Measurements from ENCODE around the gene EXTL1. TPM values are rescaled to one million over a fixed set of nuclear protein-coding genes. Genes with fewer than 3 reads are reported as not detected.

The EXTL1 gene
- polyA plus RNA-seq, 4 donors: 0.41 to 0.51 TPM; not detected in 2

DNA sequence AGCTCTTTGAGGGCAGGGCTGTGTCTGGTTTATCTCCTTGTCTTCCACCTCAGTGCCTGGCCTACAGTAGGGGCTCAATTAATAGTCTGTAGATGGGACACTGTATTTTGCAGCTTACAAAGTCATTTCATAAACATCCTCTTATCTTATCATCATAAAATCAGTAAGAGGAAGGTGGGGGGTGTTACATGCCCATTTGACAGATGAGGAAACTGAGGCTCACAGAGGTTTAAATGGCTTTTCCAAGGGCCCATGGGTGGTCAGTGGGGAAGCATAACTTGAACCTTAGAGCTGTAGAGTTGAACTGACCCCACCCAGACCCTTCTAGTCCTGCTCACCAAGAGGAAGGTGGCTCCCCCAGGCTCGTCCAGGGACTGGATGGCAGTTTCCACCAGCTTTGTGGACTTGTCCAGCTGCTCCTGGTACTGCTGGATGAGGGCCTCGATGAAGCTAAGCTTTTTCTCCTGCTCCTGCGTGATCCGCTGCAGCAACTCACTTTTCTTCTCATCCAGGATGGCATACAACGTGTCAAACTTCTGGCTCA lies 36.5 kb downstream of the EXTL1 start:
- DNase-seq (no peak), FAIRE-seq (no peak)
- peaks cover 0 to 15% (median 0%) of the 10 kb centered on the region in 3 donors for H3K4me1 ChIP-seq (ENCODE audit: control insufficient read depth in 3 of 3, insufficient read depth in 2 of 3, low read depth in 1 of 3, low read length in 2 of 3)
- H3K9me3 ChIP-seq (ENCODE audit: control insufficient read depth in 2 of 2, insufficient read depth in 1 of 2, low read depth in 1 of 2, low read length in 1 of 2): no peaks in the 10 kb centered on the region
- no peaks in the 10 kb centered on the region for H3K36me3 ChIP-seq (ENCODE audit: control insufficient read depth in 3 of 3, insufficient read depth in 2 of 3, low read depth in 1 of 3, low read length in 3 of 3)
- no peak overlapping the region for H3K4me3 ChIP-seq (ENCODE audit: low read depth in 1 of 3, low read length in 3 of 3)
- no peaks in the 10 kb centered on the region for H3K27me3 ChIP-seq (ENCODE audit: control insufficient read depth in 3 of 3, insufficient read depth in 3 of 3, low read length in 3 of 3)
- 82 to 83% (median 82%) methylated on average over 5 of the region's 5 CpGs for WGBS, 3 donors
- H3K27ac ChIP-seq (ENCODE audit: low read depth in 1 of 3, low read length in 2 of 3): no peak overlapping the region

DNA sequence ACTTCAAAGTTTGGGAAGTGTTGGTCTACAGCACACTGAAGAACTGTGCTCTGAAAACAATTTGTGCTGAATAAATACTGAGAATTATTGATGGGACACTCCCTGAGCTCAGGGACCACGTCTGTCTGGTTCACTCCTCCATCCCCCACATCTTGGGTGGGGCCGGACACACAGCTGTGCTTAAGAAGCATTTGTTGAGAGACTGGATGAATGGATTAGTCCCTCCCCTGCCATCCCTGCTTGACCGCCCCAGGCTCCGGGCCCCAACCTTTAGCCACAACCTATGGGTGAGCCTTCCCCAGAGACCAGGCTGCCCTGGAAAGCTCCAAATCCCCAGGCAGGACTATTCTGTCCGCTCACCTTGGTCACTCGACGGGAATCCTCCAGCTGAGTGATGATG lies 38.3 kb downstream of the EXTL1 start:
- Histone ChIP-seq H3K9me3 (ENCODE audit: control insufficient read depth in 2 of 2, insufficient read depth in 1 of 2, low read depth in 1 of 2, low read length in 1 of 2) (no peaks in the 10 kb centered on the region), H3K27ac (ENCODE audit: low read depth in 1 of 3, low read length in 2 of 3) (no peak overlapping the region), H3K4me3 (ENCODE audit: low read depth in 1 of 3, low read length in 3 of 3) (no peak overlapping the region), H3K36me3 (ENCODE audit: control insufficient read depth in 3 of 3, insufficient read depth in 2 of 3, low read depth in 1 of 3, low read length in 3 of 3) (no peaks in the 10 kb centered on the region), H3K27me3 (ENCODE audit: control insufficient read depth in 3 of 3, insufficient read depth in 3 of 3, low read length in 3 of 3) (no peaks in the 10 kb centered on the region), H3K4me1 (ENCODE audit: control insufficient read depth in 3 of 3, insufficient read depth in 2 of 3, low read depth in 1 of 3, low read length in 2 of 3) (peaks cover 0 to 7% (median 0%) of the 10 kb centered on the region in 3 donors)
- no peak for DNase-seq
- 70 to 75% (median 73%) methylated on average over 7 of the region's 7 CpGs for WGBS, 3 donors
- FAIRE-seq: no peak

DNA sequence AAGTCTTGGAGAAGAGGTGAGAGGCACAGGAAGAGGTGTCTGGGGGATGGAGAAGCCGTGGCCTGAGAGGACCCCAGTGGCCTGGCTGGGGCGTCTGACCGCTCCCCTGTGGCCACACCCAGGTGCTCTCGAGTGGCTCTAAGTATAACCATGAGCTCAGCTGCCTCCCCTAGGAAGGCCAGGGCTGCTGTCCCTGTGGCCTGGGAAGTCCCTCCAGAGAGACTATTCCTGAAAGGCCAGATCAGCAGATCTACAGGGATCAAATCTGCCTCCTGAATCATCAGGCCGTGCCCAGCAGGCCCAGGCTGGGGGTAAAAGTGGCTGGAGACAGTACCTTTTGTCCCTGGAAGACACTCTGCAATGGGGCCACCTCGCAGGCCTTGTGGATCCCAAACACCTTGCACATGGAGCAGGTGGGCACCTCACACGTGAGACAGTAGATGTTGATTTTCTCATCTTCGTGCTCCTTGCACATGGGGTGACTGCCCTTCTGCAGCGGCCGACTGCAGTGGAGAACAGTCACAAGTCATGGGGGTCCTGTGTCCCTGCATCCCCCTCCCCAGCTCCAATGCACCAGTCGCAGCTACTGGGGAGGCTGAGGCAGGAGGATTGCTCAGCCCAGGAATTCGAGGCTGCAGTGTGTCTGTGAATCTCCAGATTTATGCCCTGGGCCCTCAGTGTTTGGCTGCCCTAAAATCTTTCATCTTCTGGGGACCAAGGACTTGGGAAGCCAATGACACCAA lies 39.4 kb downstream of the EXTL1 start:
- no peak overlapping the region for H3K27ac ChIP-seq (ENCODE audit: low read depth in 1 of 3, low read length in 2 of 3)
- no peaks in the 10 kb centered on the region for H3K9me3 ChIP-seq (ENCODE audit: control insufficient read depth in 2 of 2, insufficient read depth in 1 of 2, low read depth in 1 of 2, low read length in 1 of 2)
- DNase-seq: no peak
- no peaks in the 10 kb centered on the region for H3K27me3 ChIP-seq (ENCODE audit: control insufficient read depth in 3 of 3, insufficient read depth in 3 of 3, low read length in 3 of 3)
- no peak overlapping the region for H3K4me3 ChIP-seq (ENCODE audit: low read depth in 1 of 3, low read length in 3 of 3)
- FAIRE-seq: no peak
- peaks cover 0 to 4% (median 0%) of the 10 kb centered on the region in 3 donors for H3K4me1 ChIP-seq (ENCODE audit: control insufficient read depth in 3 of 3, insufficient read depth in 2 of 3, low read depth in 1 of 3, low read length in 2 of 3)
- WGBS, 3 donors: 75 to 78% (median 77%) methylated on average over 9 to 12 of the region's 12 CpGs
- no peaks in the 10 kb centered on the region for H3K36me3 ChIP-seq (ENCODE audit: control insufficient read depth in 3 of 3, insufficient read depth in 2 of 3, low read depth in 1 of 3, low read length in 3 of 3)

DNA sequence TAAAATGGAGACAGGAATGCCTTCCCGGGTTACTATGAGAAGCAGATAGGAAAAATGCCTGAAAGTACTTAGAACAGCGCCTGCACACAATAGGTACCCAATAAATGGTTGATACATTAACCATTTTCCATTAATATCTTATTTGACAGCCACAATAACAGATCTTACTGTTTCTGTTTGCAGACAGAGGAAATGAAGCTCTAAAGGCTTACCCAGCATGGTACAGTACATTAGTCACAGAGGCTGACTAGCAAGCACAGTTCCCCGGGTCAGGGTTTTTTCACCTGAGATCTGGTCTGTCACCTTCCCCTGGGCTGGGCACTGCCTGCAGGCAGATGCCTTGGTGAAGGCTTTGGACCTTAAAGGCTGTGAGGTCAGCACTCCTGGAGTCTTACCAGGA lies 43.0 kb downstream of the EXTL1 start:
- FAIRE-seq: no peak
- Histone ChIP-seq H3K27ac (ENCODE audit: low read depth in 1 of 3, low read length in 2 of 3) (no peak overlapping the region), H3K9me3 (ENCODE audit: control insufficient read depth in 2 of 2, insufficient read depth in 1 of 2, low read depth in 1 of 2, low read length in 1 of 2) (no peaks in the 10 kb centered on the region), H3K27me3 (ENCODE audit: control insufficient read depth in 3 of 3, insufficient read depth in 3 of 3, low read length in 3 of 3) (no peaks in the 10 kb centered on the region), H3K36me3 (ENCODE audit: control insufficient read depth in 3 of 3, insufficient read depth in 2 of 3, low read depth in 1 of 3, low read length in 3 of 3) (no peaks in the 10 kb centered on the region), H3K4me3 (ENCODE audit: low read depth in 1 of 3, low read length in 3 of 3) (no peak overlapping the region), H3K4me1 (ENCODE audit: control insufficient read depth in 3 of 3, insufficient read depth in 2 of 3, low read depth in 1 of 3, low read length in 2 of 3) (peaks cover 0 to 14% (median 0%) of the 10 kb centered on the region in 3 donors)
- 33 to 55% (median 46%) methylated on average over 3 of the region's 3 CpGs for WGBS, 3 donors
- no peak for DNase-seq

DNA sequence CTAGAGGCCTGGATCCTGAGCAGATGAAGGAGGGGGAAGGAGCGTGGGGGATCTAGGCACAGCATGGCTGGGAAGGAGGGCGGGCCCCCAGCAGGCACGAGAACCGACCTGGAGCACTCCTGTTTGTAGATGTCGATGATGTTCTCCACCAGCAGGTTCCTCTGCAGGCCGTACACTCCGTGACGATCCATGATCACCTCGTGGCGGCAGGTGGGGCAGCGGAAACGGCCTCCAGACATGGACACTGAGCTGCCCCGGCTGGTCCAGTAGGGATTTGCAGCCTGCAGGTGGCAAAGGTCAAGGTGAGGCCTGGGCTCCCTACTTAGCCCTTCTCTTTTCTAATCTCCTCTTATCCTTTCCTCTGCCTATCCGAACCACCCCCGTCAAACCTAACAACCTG lies 44.6 kb downstream of the EXTL1 start:
- no peaks in the 10 kb centered on the region for H3K27me3 ChIP-seq (ENCODE audit: control insufficient read depth in 3 of 3, insufficient read depth in 3 of 3, low read length in 3 of 3)
- H3K27ac ChIP-seq (ENCODE audit: low read depth in 1 of 3, low read length in 2 of 3): no peak overlapping the region
- DNase-seq (no peak), FAIRE-seq (no peak)
- no peak overlapping the region for H3K4me3 ChIP-seq (ENCODE audit: low read depth in 1 of 3, low read length in 3 of 3)
- WGBS, 3 donors: 75 to 81% (median 78%) methylated on average over 13 to 15 of the region's 15 CpGs
- no peaks in the 10 kb centered on the region for H3K36me3 ChIP-seq (ENCODE audit: control insufficient read depth in 3 of 3, insufficient read depth in 2 of 3, low read depth in 1 of 3, low read length in 3 of 3)
- H3K9me3 ChIP-seq (ENCODE audit: control insufficient read depth in 2 of 2, insufficient read depth in 1 of 2, low read depth in 1 of 2, low read length in 1 of 2): no peaks in the 10 kb centered on the region
- H3K4me1 ChIP-seq (ENCODE audit: control insufficient read depth in 3 of 3, insufficient read depth in 2 of 3, low read depth in 1 of 3, low read length in 2 of 3): peaks cover 0 to 14% (median 0%) of the 10 kb centered on the region in 3 donors

DNA sequence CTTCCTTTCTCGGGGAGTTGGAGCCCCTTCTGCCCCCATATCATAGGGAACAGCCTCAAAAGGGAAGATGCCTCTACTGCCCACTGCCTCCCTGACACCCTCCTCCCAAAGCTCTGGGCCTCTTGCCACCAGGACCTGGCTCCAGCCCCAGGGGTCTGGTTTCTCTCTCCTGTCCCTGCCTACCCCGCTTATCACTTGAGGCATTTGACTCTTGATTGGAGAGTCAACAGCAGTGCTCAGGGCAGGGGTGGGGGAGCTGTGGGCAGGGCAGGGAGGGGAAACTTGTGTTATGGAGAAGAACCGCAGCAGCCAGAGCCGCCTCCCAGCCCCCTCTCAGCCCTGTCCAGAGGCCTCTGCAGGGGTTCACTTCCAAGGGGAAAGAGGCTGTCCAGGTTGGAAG lies 45.3 kb downstream of the EXTL1 start:
- no peak overlapping the region for H3K4me3 ChIP-seq (ENCODE audit: low read depth in 1 of 3, low read length in 3 of 3)
- 57 to 81% (median 58%) methylated on average over 4 of the region's 4 CpGs for WGBS, 3 donors
- H3K36me3 ChIP-seq (ENCODE audit: control insufficient read depth in 3 of 3, insufficient read depth in 2 of 3, low read depth in 1 of 3, low read length in 3 of 3): no peaks in the 10 kb centered on the region
- H3K9me3 ChIP-seq (ENCODE audit: control insufficient read depth in 2 of 2, insufficient read depth in 1 of 2, low read depth in 1 of 2, low read length in 1 of 2): no peaks in the 10 kb centered on the region
- DNase-seq (no peak), FAIRE-seq (no peak)
- no peak overlapping the region for H3K27ac ChIP-seq (ENCODE audit: low read depth in 1 of 3, low read length in 2 of 3)
- no peaks in the 10 kb centered on the region for H3K27me3 ChIP-seq (ENCODE audit: control insufficient read depth in 3 of 3, insufficient read depth in 3 of 3, low read length in 3 of 3)
- H3K4me1 ChIP-seq (ENCODE audit: control insufficient read depth in 3 of 3, insufficient read depth in 2 of 3, low read depth in 1 of 3, low read length in 2 of 3): peaks cover 0 to 14% (median 0%) of the 10 kb centered on the region in 3 donors

DNA sequence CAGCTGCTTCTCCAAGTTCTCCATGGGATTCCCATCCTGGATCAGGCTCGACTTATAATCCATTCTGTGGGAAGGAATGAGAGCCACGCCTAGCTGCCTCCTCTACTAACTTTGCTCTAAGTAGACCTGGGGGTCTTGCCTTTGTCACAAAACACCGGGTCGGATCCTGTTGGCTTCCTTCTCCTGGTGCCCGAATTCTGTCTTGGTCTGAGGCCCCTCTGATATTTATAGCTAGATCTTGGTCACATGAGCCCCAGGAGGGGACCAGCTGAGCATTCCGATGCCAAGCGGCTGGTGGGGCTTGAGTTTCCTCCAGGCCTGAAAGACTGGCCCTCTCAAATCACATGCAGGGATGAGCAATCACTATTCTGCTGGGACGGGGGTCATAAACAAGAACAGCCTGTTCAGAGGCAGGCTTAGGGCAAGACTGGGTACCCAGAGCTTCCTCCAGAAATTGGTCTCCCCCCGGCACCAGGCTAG lies 45.9 kb downstream of the EXTL1 start, which contains the start of gene TRIM63:
Gene TRIM63, minus strand, starts transcription at position 199 of the 480 bp plus-strand sequence. Its CDS starts 136 bp downstream, at position 63.
- Histone ChIP-seq H3K27ac (ENCODE audit: low read depth in 1 of 3, low read length in 2 of 3) (no peak within 1 kb of the TSS), H3K4me3 (ENCODE audit: low read depth in 1 of 3, low read length in 3 of 3) (no peak within 1 kb of the TSS), H3K27me3 (ENCODE audit: control insufficient read depth in 3 of 3, insufficient read depth in 3 of 3, low read length in 3 of 3) (no peaks in the 10 kb centered on the region), H3K36me3 (ENCODE audit: control insufficient read depth in 3 of 3, insufficient read depth in 2 of 3, low read depth in 1 of 3, low read length in 3 of 3) (no peaks in the 10 kb centered on the region), H3K4me1 (ENCODE audit: control insufficient read depth in 3 of 3, insufficient read depth in 2 of 3, low read depth in 1 of 3, low read length in 2 of 3) (peaks cover 0 to 18% (median 0%) of the 10 kb centered on the region in 3 donors), H3K9me3 (ENCODE audit: control insufficient read depth in 2 of 2, insufficient read depth in 1 of 2, low read depth in 1 of 2, low read length in 1 of 2) (no peaks in the 10 kb centered on the region)
- DNase-seq: no peak
- WGBS, 3 donors: 64 to 71% (median 71%) methylated on average over 9 of the region's 9 CpGs
- no peak for FAIRE-seq

DNA sequence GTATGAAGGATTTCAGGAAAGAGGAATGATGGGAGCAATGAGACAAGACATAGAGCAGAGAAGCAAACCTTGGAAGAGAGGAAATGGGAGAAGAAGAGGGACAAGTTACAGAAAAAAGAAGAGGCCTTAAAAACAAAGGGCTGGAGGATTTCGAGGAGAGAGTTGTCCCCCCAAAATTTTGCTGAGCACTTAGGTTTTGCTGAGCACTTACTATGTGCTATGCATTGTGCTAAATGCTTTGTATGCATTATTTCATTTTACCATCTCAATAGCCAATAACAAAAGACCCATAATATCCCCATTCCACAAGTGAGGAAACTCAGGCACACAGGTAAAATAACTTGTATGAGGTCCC lies 48.3 kb downstream of the EXTL1 start:
- no peaks in the 10 kb centered on the region for H3K36me3 ChIP-seq (ENCODE audit: control insufficient read depth in 3 of 3, insufficient read depth in 2 of 3, low read depth in 1 of 3, low read length in 3 of 3)
- FAIRE-seq (no peak), DNase-seq (no peak)
- WGBS, 3 donors: 84 to 90% (median 90%) methylated on average over 1 of the region's 1 CpG
- no peak overlapping the region for H3K27ac ChIP-seq (ENCODE audit: low read depth in 1 of 3, low read length in 2 of 3)
- H3K4me3 ChIP-seq (ENCODE audit: low read depth in 1 of 3, low read length in 3 of 3): no peak overlapping the region
- no peaks in the 10 kb centered on the region for H3K9me3 ChIP-seq (ENCODE audit: control insufficient read depth in 2 of 2, insufficient read depth in 1 of 2, low read depth in 1 of 2, low read length in 1 of 2)
- no peaks in the 10 kb centered on the region for H3K27me3 ChIP-seq (ENCODE audit: control insufficient read depth in 3 of 3, insufficient read depth in 3 of 3, low read length in 3 of 3)
- peaks cover 0 to 19% (median 0%) of the 10 kb centered on the region in 3 donors for H3K4me1 ChIP-seq (ENCODE audit: control insufficient read depth in 3 of 3, insufficient read depth in 2 of 3, low read depth in 1 of 3, low read length in 2 of 3)
